ENCODE data around the gene PHLDA2. TPM values are rescaled to one million over a fixed set of nuclear protein-coding genes. Genes with fewer than 3 reads are reported as not detected.
"Not testable (repeated sequence)": the region's sequence is repeated elsewhere in the genome, so short reads cannot be mapped to it uniquely, and the experiment has no call there.

The PHLDA2 gene
- polyA plus RNA-seq, 1 donor, result 0.52 TPM

- peak; percentile 85 for DNase-seq
These were observed 16.0 kb upstream of the PHLDA2 start for GRCh38 chr11:2945031-2945756.

DNA sequence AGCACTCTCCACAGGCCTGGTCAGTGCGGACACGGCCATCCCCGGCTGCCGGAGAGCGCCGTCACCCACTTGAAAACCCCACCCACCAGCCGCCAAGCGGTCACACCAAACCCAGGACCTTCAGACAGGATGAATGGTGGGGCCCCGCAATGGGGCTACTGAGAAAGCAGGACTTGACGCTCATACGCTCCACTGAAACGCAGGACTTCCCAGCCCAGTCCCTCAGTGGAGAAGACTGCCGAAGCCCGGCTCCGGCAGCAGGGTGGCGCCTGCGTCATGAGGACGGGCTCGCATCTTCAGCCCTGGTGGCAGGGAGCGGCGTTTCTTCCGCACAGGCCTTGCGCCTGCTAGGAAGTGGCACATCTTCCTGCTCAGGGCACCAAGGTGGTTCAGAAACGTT lies 15.3 kb upstream of the PHLDA2 start:
- no peak for DNase-seq

GRCh38 chr11:2943711-2944118 lies 14.5 kb upstream of the PHLDA2 start:
- DNase-seq, result no peak

DNA sequence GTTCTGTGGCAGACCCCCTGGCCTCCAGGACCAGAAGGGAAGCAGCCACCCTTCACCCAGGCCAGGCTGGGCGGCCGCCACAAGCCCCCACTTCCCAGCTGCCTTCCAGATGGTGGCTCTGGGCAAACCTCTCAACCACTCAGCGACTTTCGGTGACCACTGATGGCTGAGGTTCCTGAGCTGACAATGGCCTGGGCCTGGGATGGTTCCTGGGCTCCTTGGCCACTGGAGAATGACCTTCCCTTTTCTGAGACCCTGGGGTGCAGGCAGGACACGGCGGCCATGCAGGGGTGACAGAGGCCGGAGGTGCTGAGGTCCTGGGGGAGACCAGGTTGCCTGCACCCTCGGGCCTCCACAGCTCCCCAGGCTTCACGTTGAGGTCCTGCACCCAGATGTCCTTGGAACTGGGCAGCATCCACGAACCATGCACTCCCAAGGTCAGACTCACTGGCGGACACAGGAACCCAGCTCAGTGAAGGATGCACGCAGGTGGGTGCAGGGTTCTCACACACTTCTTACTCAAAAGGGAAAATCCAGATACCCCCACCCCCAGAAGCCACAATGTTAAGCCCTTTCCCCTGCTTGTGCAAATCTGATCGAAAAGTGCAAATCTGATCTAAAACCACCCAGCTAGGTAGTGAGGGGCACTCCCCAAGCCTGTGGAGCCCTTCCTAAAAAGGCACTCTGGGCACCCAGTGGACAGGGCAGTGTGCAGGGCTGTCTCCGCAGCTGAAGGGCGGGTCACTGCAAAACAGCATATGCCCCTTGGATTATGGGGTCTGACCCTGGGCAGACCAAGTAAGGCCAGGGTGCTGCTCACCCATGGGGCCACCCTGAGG lies 13.9 kb upstream of the PHLDA2 start:
- DNase-seq, result no peak

DNA sequence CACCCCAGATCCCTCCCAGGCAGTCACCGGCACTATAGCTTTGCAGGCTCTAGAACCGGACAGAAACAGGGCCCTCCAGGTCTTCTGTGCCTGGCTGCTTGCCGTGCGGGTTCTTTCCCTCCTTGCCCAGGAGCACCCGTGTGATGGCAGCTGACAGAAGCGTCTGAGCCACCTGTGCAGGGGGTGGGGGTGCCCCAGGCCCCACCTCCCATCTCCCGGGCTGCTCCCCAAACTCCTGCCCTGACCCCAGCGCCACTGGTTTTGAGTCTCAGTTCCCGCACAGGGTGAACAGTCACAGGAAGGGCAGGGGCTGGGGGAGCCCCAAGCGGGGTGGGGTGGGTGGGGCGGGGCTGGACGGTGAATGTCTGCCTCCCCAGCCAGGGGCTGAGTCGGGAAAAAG lies 13.2 kb upstream of the PHLDA2 start:
- DNase-seq, result no peak

- no peak for DNase-seq
These were observed 12.0 kb upstream of the PHLDA2 start for GRCh38 chr11:2940921-2941821.

GRCh38 chr11:2940147-2940920 lies 11.1 kb upstream of the PHLDA2 start:
- no peak for DNase-seq

DNA sequence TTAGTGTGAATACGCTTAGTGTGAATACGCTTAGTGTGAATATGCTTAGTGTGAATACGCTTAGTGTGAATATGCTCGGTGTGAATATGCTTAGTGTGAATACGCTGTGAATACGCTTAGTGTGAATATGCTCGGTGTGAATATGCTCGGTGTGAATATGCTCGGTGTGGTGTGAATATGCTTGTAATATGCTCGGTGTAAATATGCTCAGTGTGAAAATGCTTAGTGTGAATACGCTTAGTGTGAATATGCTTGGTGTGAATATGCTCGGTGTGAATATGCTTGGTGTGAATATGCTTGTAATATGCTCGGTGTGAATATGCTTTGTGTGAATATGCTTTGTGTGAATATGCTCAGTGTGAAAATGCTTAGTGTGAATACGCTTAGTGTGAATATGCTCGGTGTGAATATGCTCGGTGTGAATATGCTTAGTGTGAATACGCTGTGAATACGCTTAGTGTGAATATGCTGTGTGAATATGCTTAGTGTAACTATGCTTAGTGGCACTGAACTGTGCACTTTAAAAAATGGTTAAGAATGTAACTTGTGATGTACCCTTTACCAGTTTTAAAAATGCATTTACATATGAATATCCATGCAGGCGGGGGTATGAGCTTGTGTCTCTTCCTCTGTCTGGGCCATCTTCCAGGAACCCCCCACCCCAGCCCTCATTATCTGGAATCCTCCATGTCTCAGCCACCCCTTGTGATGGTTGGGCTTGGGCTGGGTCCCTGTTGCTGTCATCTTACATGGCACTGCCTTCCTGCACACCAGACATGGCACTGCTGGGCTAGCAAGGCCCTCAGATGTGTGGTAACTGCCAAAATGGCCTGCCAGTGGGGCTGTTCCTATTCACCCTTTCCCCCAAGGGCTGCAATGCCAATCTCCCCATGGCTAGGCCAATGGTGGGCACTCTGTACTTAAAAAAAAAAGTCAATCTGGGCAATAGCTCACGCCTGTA lies 9.5 kb upstream of the PHLDA2 start:
- DNase-seq, result not testable (repeated sequence)

DNA sequence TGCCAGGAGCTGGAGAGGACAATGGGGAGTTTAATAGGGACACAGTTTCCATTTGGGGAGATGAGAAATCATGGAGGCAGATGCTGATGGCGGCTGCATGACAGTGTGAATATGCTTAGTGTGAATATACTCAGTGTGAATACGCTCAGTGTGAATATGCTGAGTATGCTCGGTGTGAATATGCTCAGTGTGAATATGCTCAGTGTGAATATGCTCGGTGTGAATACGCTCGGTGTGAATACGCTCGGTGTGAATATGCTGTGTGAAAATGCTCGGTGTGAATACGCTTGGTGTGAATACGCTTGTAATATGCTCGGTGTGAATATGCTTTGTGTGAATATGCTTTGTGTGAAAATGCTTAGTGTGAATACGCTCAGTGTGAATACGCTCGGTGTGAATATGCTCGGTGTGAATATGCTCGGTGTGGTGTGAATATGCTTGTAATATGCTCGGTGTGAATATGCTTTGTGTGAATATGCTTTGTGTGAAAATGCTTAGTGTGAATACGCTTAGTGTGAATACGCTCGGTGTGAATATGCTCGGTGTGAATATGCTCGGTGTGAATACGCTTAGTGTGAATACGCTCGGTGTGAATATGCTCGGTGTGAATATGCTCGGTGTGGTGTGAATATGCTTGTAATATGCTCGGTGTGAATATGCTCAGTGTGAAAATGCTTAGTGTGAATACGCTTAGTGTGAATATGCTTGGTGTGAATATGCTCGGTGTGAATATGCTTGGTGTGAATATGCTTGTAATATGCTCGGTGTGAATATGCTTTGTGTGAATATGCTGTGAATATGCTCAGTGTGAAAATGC lies 8.6 kb upstream of the PHLDA2 start:
- DNase-seq, result not testable (repeated sequence)

GRCh38 chr11:2934611-2935239 lies 5.5 kb upstream of the PHLDA2 start:
- no peak for DNase-seq

- DNase-seq, result no peak
These were observed 4.9 kb upstream of the PHLDA2 start for GRCh38 chr11:2934021-2934550.

GRCh38 chr11:2933375-2934020 lies 4.3 kb upstream of the PHLDA2 start:
- peak; percentile 47 for DNase-seq

DNA sequence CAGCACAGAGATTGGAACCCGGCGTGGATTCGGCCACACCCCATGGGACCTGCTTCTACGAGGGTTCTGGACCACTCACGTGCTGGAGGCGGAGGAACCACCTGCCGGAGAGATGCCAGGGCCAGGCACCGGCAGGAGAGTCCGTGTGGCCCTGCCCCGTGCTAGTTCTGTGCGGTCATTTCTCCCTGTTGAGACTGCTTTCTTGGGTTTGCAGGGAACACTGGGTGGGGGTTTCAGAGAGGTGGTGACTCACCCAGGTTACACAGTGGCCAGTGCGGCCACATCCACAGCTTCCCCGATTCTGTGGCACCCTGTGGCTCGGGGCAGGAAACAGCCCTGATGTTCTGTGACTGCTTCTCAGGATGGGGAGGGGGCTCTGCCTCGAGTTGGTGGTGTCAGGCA lies 3.6 kb upstream of the PHLDA2 start:
- no peak for DNase-seq

- no peak for DNase-seq
These were observed 2.8 kb upstream of the PHLDA2 start for GRCh38 chr11:2931771-2932738.

DNA sequence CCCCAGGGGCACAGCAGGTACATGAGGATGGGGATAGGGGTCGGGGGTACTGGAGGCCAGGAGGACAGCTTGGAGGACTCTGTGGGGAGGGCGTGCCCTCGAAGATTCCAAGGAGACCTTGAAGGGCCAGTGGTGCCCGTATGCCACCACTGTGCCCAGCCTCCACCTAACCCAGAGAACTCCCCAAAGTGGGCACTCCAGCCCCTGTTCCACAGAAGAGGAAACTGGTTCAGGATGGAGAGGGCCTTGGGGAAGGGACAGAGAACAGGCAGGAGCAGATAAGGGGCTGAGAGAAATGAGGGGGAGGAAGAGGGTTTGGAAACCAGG lies 2.2 kb upstream of the PHLDA2 start:
- DNase-seq, result no peak

DNA sequence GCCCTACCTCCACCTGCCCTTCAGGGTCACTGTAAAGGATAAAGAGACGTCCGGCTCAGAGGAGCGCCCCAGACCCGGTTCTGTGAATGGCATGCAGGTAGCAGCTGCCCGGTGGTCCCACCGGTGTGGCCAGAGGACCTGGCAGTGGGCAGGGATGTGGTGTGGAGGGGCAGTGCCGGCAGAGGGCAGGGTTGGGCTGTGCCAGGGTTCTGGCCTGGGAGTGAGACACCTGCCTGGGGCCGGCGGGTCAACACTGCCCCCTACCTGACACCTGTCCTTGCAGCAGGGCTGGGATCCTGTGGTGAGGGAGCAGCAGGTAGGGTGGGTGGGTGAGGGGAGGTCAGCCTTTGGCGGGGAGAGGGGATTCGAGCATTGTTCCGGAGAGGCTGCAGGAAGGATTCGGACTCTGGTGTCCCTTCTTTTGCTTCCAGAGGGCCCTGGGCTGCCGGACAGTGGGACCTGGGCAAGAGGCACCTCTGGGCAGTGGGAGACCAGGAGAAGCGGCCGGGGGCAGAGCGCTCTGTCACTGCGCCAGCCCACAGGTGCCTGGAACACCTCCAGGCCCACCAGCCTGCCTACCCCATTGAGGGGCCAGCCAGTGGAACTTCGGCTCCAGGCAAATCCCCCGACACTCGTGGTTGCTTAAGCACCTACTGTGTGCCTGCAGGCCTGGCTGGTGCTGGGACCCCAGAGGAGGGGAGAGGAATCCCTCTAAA lies 1.6 kb upstream of the PHLDA2 start:
- DNase-seq, result no peak
